HepG2 (cell line): Measurements from ENCODE around the gene MISFA. TPM values are rescaled to one million over a fixed set of nuclear protein-coding genes. Genes with fewer than 3 reads are reported as not detected.

Source experiments
- ADNP ChIP-seq: sonication (generic); formaldehyde crosslinking; IDR thresholded peaks from 2 replicates; pipeline ENCODE4 v1.4.0; 2020; ENCODE audit warnings: missing genetic modification reagents
- ARID3A ChIP-seq: IDR thresholded peaks from 2 replicates; pipeline ENCODE4 v1.6.1; 2012; ENCODE audit warnings: low read depth, low read length, improper control_type of control experiment
- CENPT ChIP-seq: sonication (generic); formaldehyde crosslinking; IDR thresholded peaks from 2 replicates; pipeline ENCODE4 v1.8.0; 2022; ENCODE audit warnings: low read depth, mild to moderate bottlenecking, moderate library complexity, missing genetic modification reagents
- ELF1 ChIP-seq: sonication (generic); formaldehyde crosslinking; IDR thresholded peaks from 2 replicates; pipeline ENCODE4 v1.4.0; 2020; ENCODE audit warnings: missing genetic modification reagents
- FOSL1 ChIP-seq: sonication (generic); formaldehyde crosslinking; IDR thresholded peaks from 2 replicates; pipeline ENCODE4 v1.9.0; 2021; ENCODE audit warnings: missing genetic modification reagents, borderline replicate concordance
- FOXO4 ChIP-seq: sonication (generic); formaldehyde crosslinking; conservative IDR thresholded peaks from 2 replicates; pipeline ENCODE4 v1.8.1; 2023; ENCODE audit warnings: missing genetic modification reagents
- HMGXB4 ChIP-seq, 2 experiments: sonication (generic) in 1 of 2; formaldehyde crosslinking in 1 of 2; IDR thresholded peaks; 2 replicates each; pipeline versions ENCODE4 v1.4.0 to v1.6.1; 2018 to 2020; ENCODE audit warnings: missing genetic modification reagents in 2 of 2, borderline replicate concordance in 1 of 2, low read depth in 1 of 2, mild to moderate bottlenecking in 1 of 2, missing biosample characterization in 1 of 2
- HOXA7 ChIP-seq: sonication (generic); formaldehyde crosslinking; IDR thresholded peaks from 2 replicates; pipeline ENCODE4 v1.8.1; 2022; ENCODE audit warnings: mild to moderate bottlenecking, missing genetic modification reagents, moderate library complexity
- MNT ChIP-seq: fragments of 450-650 bp; IDR thresholded peaks from 2 replicates; pipeline ENCODE4 v1.6.1; 2016
- MTF2 ChIP-seq: sonication (generic); formaldehyde crosslinking; IDR thresholded peaks from 2 replicates; pipeline ENCODE4 v1.5.0; 2020; ENCODE audit warnings: missing genetic modification reagents, borderline replicate concordance
- STAT5B ChIP-seq: sonication (generic); formaldehyde crosslinking; IDR thresholded peaks from 2 replicates; pipeline ENCODE4 v1.4.0; 2020; ENCODE audit warnings: missing genetic modification reagents
- THYN1 ChIP-seq: sonication (generic); formaldehyde crosslinking; IDR thresholded peaks from 2 replicates; pipeline ENCODE4 v1.8.1; 2023; ENCODE audit warnings: low read depth, mild to moderate bottlenecking, moderate library complexity, missing genetic modification reagents, borderline replicate concordance
- WIZ ChIP-seq: sonication (generic); formaldehyde crosslinking; IDR thresholded peaks from 2 replicates; pipeline ENCODE4 v1.5.1; 2020; ENCODE audit warnings: mild to moderate bottlenecking, missing genetic modification reagents
- ZFP36L1 ChIP-seq: sonication (generic); formaldehyde crosslinking; IDR thresholded peaks from 2 replicates; pipeline ENCODE4 v1.8.0; 2022; ENCODE audit warnings: mild to moderate bottlenecking, missing genetic modification reagents, moderate library complexity
- ZFP62 ChIP-seq: sonication (generic); formaldehyde crosslinking; IDR thresholded peaks from 2 replicates; pipeline ENCODE4 v1.4.0; 2020; ENCODE audit warnings: missing genetic modification reagents
- ZGPAT ChIP-seq: IDR thresholded peaks from 2 replicates; pipeline ENCODE4 v1.6.1; 2016; ENCODE audit warnings: mild to moderate bottlenecking
- ZNF256 ChIP-seq: sonication (generic); formaldehyde crosslinking; conservative IDR thresholded peaks from 2 replicates; pipeline ENCODE4 v1.4.0; 2020; ENCODE audit warnings: missing genetic modification reagents
- ZNF331 ChIP-seq: sonication (generic); formaldehyde crosslinking; IDR thresholded peaks from 2 replicates; pipeline ENCODE4 v1.4.0; 2020; ENCODE audit warnings: missing genetic modification reagents
- ZNF343 ChIP-seq: sonication (generic); formaldehyde crosslinking; IDR thresholded peaks from 2 replicates; pipeline ENCODE4 v1.4.0; 2020; ENCODE audit warnings: mild to moderate bottlenecking, missing genetic modification reagents
- ZNF567 ChIP-seq: sonication (generic); formaldehyde crosslinking; IDR thresholded peaks from 2 replicates; pipeline ENCODE4 v1.8.1; 2023; ENCODE audit warnings: mild to moderate bottlenecking, missing genetic modification reagents, borderline replicate concordance
- ZNF768 ChIP-seq: sonication (generic); formaldehyde crosslinking; IDR thresholded peaks from 2 replicates; pipeline ENCODE4 v1.4.0; 2020; ENCODE audit warnings: missing genetic modification reagents
- ZNF879 ChIP-seq: sonication (generic); formaldehyde crosslinking; IDR thresholded peaks from 2 replicates; pipeline ENCODE4 v1.8.1; 2023; ENCODE audit warnings: missing genetic modification reagents
- polyA plus RNA-seq, 8 experiments: library from polyadenylated mRNA; depleted of rRNA in 3 of 8; stranded (reverse) in 7 of 8; unstranded in 1 of 8; fragments of >200 nt; fragmentation: Illumina TruSeq in 4 of 8; extraction: Trizol in 4 of 8; gene quantifications; 2 replicates each; pipeline versions ENCODE4 v1.2.1 to v1.2.3, GENCODE V29; 2011 to 2016; ENCODE audit warnings: low read depth in 4 of 8, missing spikeins in 1 of 8, mixed read lengths in 1 of 8; ENCODE audit not compliant: insufficient read depth in 1 of 8
- total RNA-seq, 5 experiments: library from RNA; depleted of rRNA; stranded (reverse); fragments of >200 nt; fragmentation: Illumina TruSeq; extraction: Trizol; gene quantifications; 2 replicates each; pipeline ENCODE4 v1.2.3, GENCODE V29; 2016; ENCODE audit warnings: low read depth in 1 of 5

The MISFA gene
- total and polyA plus RNA-seq, 2 of the 13 experiments (the other 11 are each of a cell fraction or from before 2014, with no cell fraction given) = 1.4 to 5.4 TPM

GRCh38 chr11:18634140-18635032 is 34.8 kb downstream of the MISFA start, which contains the start of gene SPTY2D1 (continued):
- TF ChIP-seq MNT (peak; percentile 30; the same call in 1 of the 2 replicates), ZFP36L1 (CRISPR knock-in tag) (no peak), HOXA7 (no peak), THYN1 (CRISPR knock-in tag) (no peak), CENPT (CRISPR knock-in tag) (no peak), STAT5B (CRISPR knock-in tag) (no peak), ELF1 (CRISPR knock-in tag) (peak; percentile 94), MTF2 (CRISPR knock-in tag) (peak; percentile 39; the same call in 1 of the 2 replicates), ADNP (no peak), FOSL1 (CRISPR knock-in tag) (no peak), ZNF331 (CRISPR knock-in tag) (no peak; the same call in none of the 2 replicates), ZNF567 (CRISPR knock-in tag) (no peak), WIZ (no peak; the same call in 1 of the 2 replicates), ZNF343 (CRISPR knock-in tag) (peak; percentile 77), ZGPAT (CRISPR knock-in tag) (peak; percentile 71), ZNF768 (no peak), ZNF879 (CRISPR knock-in tag) (no peak), ARID3A (0 out of 2 replicates have a peak, but pooled peaks have one; percentile 18), ZFP62 (CRISPR knock-in tag) (no peak), ZNF256 (CRISPR knock-in tag) (no peak), FOXO4 (CRISPR knock-in tag) (no peak), HMGXB4 (CRISPR knock-in tag; IDR thresholded peaks at IDR 0.05; ENCODE audit: borderline replicate concordance in 1 of 2, low read depth in 1 of 2) (peak; percentile 62; a peak in 2 of 4 replicates)
